HPDE6-E6E7 (cell line): Measurements from ENCODE around the gene NTNG2.

ENCODE experiments used
- DNase-seq: peaks from one replicate; pipeline ENCODE4 v3.0.0; 2011; ENCODE audit warnings: missing footprints; ENCODE audit errors: extremely low spot score

Gene NTNG2

GRCh38 chr9:132172185-132172584 is 10.3 kb downstream of the NTNG2 start:
- DNase-seq, result no peak

- DNase-seq, result no peak
These were observed 13.6 kb downstream of the NTNG2 start for GRCh38 chr9:132175431-132175830.

GRCh38 chr9:132176338-132176737 is 14.5 kb downstream of the NTNG2 start:
- DNase-seq, result no peak

GRCh38 chr9:132181796-132182313 is 20.0 kb downstream of the NTNG2 start:
- no peak for DNase-seq

GRCh38 chr9:132182314-132183091 is 20.6 kb downstream of the NTNG2 start:
- no peak for DNase-seq

DNA sequence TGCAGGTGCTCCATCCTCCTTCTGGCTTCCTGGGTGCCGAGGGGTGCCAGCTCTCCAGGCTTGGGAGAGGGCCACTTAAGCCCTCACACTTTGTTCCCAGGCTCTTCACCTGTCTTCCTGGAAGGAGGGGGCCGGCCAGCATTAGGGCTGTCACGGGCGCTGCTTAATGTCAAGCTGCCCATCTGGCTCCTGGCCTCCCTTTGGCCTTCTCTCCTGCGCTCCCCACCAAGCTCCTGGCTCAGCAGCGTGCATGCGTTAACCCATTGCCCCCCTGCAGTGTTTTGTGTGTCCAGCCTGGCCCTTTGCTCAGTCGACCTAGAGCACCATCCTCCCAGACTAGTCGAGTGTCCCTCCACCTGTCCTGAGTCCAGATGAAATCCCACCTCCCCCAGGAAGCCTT is 21.3 kb downstream of the NTNG2 start:
- no peak for DNase-seq

- no peak for DNase-seq
These were observed 21.9 kb downstream of the NTNG2 start for GRCh38 chr9:132183715-132184114.

- DNase-seq, result no peak
These were observed 22.3 kb downstream of the NTNG2 start for GRCh38 chr9:132184124-132184523.

DNA sequence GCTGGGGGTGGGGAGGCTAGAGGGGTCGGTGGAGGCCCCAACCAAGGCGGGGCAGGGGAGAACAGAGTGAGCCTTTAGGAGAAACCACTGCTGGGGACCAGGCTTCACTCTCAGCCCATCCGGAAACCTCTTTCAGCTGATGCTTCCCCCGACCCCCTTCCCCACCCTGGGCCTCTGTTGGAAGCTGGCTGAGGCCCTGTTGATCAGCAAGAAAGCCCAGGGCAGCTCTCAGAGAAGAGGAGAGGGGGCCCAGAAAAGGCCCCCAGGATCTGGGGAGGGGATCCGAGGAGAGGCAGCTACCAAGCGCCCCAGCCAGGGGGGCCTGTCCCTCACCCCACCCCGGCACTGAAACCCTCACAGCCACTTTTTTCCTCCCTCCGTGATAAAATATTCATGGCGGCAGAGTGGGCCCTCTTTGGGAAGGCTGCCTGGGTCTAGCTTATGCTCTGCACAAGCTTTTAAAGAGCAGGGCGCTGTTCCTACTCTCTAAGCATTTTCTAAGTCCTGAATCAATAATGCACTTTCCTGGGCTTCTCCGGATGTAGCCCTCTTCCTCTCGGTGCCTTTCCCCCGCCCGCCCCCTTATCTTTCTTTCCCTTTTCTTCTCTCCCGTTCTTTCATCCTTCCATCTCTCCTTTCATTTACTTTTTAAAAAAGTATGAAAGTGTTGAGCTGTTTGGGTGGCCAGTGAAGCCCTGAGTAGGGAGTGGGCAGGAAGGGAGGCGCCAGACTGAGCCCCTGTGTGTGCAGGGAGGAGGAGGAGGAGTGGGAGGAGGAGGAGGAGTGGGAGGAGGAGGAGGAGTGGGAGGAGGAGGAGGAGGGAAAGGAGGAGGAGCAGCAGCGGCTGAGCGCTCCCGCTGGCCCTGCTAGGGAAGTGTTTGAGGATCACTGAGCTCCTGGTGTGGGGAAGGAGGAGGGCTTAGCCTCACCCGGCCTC is 23.5 kb downstream of the NTNG2 start:
- DNase-seq, result no peak

DNA sequence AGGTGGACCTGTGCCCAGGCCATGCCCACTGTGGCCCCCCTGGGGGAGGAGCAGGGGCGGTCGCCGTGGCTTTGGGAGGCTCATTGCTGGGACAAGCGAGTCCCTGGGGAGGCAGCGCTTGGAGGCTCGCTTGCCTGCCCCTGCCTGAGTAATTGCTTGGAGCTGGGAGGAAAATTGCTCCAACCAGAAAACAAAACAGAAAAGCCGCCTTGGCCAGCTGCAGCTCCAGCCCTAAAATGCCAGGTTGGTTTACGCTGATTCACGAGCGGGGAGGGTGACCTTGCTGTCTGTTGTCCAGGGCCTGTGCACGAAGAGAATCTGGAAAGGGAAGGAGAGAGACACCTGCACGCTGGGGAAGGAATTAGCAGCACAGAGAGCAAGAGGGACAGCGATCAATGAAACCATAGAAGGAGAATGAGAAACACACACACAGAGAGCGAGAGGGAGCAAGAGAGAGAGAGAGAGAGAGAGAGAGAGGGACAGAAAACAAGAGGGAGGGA is 25.3 kb downstream of the NTNG2 start:
- DNase-seq, result no peak

DNA sequence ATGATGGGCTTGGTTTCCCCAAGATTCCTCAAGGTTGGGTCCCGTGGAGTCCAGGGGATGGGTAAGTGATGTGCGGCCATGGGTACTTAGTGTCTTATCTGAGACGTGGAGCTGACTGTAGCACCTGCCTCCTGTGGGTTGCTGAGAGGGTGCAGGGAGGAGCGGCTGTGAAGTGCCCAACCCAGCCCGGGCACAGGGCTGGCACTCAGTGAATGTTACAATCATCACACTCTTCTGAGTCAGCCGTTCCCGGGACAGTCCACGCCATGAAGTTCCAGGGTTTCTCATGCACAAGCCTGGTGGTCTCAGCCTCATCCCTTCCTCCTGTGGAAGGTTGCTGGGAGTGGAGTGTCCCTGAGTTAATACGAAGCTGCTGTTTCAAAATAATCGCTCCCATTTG is 29.1 kb downstream of the NTNG2 start:
- no peak for DNase-seq

- DNase-seq, result no peak
These were observed 30.9 kb downstream of the NTNG2 start for GRCh38 chr9:132192728-132193127.

DNA sequence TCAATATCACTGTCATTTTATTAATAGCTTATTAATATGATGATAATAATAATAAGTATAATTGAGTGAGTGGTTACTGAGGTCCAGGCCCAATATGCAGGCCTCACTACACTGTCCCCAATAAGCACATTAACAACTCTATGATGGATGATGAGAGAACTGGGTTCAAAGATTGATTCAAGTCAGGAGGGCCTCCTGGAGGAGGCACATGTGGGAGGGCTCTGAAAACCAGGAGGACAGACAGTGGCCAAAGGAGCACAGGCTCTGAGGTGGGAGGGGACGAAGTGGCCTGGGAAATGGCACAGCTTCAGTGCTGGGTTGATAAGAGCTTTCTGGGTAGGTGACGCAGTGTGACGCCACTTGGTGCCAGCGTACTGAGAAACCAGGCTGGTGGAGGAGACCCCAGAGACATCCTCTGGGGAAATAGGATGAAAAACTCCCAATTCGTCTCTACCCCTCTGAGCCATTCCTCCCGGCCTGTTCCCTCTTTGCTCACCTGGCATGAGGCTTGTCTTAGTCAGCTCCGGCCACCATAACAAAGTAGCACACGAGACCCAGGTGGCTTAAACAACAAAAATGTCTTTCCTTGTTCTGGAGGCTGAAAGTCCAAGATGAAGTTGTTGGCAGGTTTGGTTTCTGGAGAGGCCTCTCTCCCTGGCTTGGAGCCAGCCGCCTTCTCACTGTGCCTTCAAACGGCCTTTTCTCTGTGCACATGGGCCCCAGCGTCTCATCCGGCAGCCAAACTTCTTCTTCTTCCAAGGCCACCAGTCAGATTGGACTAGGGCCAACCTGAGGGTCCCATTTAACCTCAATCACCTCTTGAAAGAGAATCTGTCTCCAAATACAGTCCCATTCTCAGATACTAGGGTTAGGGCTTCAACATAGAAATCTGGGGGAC is 31.6 kb downstream of the NTNG2 start:
- no peak for DNase-seq

DNA sequence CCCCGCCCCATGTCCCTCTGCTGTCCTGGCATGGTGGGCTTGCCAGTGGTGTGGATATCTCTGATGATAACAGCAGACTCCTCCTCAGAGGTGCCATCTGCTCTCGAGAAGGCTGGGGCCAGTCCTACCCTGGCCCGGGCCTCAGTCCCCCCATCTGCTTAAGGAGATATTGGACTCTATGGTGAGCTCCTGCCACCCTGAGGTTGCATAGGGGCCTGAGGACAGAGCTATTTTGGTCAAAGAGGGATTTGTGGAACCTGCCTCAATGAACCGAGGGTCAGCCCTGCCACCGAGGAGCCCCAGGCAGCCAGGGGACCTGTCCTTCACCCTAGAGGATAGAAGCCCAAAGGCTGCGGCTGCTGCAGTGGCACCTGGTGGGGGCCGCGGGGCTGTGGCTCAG is 32.6 kb downstream of the NTNG2 start:
- no peak for DNase-seq

GRCh38 chr9:132197315-132197714 is 35.5 kb downstream of the NTNG2 start:
- no peak for DNase-seq

DNA sequence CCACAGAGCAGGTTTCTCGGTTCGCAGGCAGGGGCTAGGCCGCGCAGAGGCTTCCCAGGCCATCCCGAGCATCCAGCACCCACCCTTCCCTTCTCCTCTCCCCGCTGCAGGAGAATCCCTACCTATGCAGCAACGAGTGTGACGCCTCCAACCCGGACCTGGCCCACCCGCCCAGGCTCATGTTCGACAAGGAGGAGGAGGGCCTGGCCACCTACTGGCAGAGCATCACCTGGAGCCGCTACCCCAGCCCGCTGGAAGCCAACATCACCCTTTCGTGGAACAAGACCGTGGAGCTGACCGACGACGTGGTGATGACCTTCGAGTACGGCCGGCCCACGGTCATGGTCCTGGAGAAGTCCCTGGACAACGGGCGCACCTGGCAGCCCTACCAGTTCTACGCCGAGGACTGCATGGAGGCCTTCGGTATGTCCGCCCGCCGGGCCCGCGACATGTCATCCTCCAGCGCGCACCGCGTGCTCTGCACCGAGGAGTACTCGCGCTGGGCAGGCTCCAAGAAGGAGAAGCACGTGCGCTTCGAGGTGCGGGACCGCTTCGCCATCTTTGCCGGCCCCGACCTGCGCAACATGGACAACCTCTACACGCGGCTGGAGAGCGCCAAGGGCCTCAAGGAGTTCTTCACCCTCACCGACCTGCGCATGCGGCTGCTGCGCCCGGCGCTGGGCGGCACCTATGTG is 36.1 kb downstream of the NTNG2 start:
- DNase-seq, result no peak

GRCh38 chr9:132199056-132199455 is 37.2 kb downstream of the NTNG2 start:
- no peak for DNase-seq

DNA sequence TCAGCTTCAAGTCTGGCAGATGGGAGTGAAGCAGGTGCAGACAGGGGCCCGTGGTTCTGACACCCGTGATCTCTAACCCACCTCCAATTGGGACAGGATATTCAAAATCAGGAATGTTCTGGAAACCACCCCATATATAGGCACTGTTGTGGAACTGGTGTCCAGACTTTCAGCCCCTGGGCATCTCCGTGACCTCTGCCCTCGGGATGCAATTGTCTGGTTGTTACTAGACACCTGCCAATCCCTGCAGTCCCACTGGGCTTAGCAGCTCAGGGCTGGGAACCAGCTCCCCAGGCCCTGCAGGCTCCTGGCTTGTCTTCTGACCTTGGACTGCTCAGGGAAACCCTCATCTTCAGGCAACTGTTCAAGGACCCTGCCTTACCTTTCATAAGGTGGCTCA is 38.8 kb downstream of the NTNG2 start:
- no peak for DNase-seq

GRCh38 chr9:132201139-132201538 is 39.3 kb downstream of the NTNG2 start:
- no peak for DNase-seq

GRCh38 chr9:132201780-132202703 is 40.2 kb downstream of the NTNG2 start:
- DNase-seq, result no peak
